Panc1 (cell line): ENCODE results near the gene KCTD1.

Experiments
- CTCF ChIP-seq: fragments of 450-650 bp; IDR thresholded peaks from 2 replicates; pipeline ENCODE4 v1.5.1; 2017; ENCODE audit warnings: mild to moderate bottlenecking
- POLR2AphosphoS5 ChIP-seq: IDR thresholded peaks from 2 replicates; pipeline ENCODE4 v1.6.1; 2012; ENCODE audit warnings: mild to moderate bottlenecking, low read depth, low read length, moderate library complexity
- SIN3A ChIP-seq: IDR thresholded peaks from 2 replicates; pipeline ENCODE4 v1.6.1; 2012; ENCODE audit warnings: low read depth, mild to moderate bottlenecking, low read length, moderate library complexity, borderline replicate concordance; ENCODE audit not compliant: insufficient read depth
- TCF7L2 ChIP-seq: IDR thresholded peaks from 2 replicates; pipeline ENCODE4 v1.6.1; 2011; ENCODE audit warnings: mild to moderate bottlenecking, low read depth, low read length, inconsistent platforms

DNA sequence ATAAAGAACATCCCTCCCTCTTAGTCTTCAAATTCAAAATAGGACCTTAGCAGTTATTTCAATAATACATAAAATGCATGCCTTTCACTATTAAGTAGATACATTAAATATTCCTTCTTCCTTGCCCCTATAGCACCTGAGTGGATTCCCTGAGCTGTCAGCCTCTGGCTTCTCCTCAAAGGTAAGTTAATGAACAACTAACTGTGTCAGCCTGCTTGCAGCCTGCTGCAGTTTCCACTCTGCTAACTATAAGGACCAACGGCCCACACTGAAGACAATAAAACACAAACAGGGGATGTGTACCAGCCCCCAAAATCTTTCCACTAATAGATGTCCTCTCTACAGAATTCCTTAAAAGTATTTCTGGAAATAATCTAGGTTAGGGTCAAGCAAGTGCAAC lies 5.0 kb downstream of the KCTD1 start:
- no peak for TF ChIP-seq TCF7L2
- no peak for TF ChIP-seq CTCF
- no peak for TF ChIP-seq SIN3A
- TF ChIP-seq POLR2AphosphoS5, result no peak
